Activated gamma-delta T cell (primary cell): ENCODE data around the gene CADPS2.

Experiments used
- DNase-seq: peaks from one replicate; lab custom pipeline; 2025; lab: John Stamatoyannopoulos, UW

Gene CADPS2

GRCh38 chr7:122768827-122769226 is 117.4 kb downstream of the CADPS2 start:
- no peak for DNase-seq

DNA sequence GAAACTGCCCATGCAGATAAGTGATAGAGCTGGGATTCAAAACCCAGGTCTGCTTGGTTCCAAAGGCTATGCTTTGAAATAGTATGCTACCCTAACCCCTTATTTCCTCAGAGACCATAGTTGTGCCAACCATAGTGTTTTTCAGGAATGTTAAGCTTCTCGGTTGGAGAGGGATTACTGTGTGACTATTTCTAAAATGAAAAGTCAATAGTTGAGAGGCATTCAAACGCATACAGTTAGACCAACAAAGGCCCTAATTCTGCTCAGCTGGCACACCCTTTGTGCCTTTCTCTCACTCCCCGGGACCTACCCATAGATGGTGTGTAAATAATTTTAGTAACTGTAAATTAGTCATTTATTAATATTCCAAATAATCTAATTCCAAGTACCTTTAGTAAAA is 118.9 kb downstream of the CADPS2 start:
- no peak for DNase-seq

DNA sequence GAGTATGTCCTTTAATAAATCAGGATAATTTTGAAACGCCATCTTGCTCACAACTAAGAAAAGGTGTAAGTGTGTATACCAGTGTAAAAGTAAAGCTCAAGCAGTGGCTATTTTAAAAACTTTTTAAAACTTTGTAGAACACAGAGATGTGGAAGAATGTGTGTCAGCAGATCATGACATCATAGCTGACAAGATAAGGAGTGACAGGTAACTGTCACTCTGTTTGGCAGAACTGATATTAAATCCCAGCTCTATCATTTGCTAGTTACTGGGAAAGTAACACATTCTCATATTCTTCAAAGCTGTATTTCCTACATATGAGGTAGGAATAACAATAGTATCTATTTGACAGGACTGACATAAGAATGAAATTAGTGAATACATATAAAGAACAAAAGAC is 119.7 kb downstream of the CADPS2 start:
- DNase-seq: no peak

DNA sequence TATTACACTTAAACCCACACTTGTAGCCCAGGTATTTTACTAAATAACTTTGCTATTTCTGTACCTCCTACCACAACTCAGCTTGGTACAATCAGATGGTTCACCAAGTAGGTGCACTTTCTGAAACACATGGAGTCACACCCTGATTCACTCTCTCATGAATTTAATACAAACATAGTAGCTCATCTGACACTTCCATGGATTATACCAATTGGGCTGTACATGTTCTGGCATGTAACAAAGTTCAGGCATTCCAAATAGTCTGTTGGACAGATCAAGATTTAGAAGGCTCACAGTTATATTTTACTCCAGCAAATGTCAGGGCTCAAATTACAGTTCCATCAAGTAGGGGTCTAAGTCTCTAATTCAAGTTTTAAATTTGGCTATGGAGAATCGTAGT is 121.4 kb downstream of the CADPS2 start:
- no peak for DNase-seq

GRCh38 chr7:122764020-122764419 is 122.2 kb downstream of the CADPS2 start:
- DNase-seq: no peak

DNA sequence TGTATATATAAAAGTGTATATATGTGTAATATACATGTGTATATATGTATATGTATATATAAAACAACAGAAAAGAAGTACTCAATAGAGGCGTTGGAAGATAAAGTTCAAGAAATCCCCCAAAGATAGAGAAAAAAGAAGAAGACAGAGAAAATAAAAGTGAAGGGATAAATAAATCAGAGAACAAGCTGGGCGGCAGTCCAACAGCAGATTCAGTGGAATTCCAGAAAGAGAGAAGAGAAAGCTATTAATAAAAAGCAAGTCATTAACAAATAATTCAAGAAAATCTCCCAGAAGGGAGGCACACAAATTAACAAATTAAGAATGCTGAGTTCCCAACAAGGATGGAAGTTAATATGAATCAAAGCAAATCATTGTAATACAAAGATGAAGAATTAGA is 124.2 kb downstream of the CADPS2 start:
- no peak for DNase-seq

GRCh38 chr7:122758501-122758900 is 127.8 kb downstream of the CADPS2 start:
- DNase-seq: no peak

DNA sequence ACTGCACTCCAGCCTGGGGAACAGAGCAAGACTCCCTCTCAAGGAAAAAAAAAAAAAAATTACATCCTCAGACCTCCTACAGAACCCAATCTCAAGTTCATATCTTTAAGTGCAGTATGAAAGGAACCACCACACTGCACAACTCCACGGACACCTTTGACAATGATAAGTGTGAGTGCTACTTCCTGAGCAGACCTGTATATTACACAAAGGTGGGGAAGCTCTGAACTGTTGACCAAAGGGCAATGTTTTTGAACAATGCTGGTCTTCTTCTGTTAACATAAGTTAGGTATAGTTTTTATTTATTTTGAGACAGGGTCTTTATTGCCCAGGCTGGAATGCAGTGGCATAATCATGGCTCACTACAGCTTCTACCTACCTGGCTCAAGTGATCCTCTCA is 129.4 kb downstream of the CADPS2 start:
- no peak for DNase-seq

DNA sequence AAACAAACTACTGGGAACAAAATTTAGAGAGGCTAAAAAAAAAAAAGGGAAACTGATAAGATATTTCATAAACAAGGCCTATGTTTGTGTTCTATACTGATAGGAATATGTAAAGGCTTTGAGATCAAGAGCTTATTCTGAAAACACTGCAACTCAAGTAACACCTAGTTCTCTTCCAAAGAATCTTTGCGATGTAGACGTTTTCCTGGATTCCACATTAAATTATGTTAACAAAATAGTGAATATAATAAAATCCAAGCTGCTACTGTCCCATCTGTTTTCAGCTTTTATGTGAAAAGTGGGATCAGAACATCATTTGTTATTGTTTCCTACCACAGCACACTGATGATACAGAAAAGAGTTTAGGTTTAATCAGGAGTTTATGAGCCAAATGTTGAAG is 130.6 kb downstream of the CADPS2 start:
- DNase-seq: no peak

GRCh38 chr7:122752583-122752982 is 133.7 kb downstream of the CADPS2 start:
- no peak for DNase-seq

- DNase-seq: no peak
These were observed 135.9 kb downstream of the CADPS2 start for GRCh38 chr7:122750389-122750788.

GRCh38 chr7:122748195-122748594 is 138.1 kb downstream of the CADPS2 start:
- no peak for DNase-seq

DNA sequence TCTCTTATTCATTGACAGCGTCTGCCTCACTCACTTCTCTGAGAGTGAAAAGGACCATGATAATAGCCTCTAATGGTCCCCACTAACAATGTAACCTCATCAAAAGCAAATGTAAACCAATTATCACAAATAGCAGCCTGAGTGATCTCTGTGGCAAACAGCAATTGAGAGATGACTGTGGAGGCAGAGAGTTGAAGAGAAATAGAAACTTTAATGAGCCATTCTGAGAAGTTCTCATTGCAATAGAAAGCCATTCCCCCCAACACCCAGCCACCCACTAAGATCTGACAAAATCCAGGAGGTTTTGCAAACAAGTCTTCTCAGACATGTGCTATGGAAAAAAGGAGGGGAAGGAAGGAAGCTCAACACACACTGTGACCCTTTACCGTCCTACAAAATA is 139.3 kb downstream of the CADPS2 start:
- DNase-seq: no peak

DNA sequence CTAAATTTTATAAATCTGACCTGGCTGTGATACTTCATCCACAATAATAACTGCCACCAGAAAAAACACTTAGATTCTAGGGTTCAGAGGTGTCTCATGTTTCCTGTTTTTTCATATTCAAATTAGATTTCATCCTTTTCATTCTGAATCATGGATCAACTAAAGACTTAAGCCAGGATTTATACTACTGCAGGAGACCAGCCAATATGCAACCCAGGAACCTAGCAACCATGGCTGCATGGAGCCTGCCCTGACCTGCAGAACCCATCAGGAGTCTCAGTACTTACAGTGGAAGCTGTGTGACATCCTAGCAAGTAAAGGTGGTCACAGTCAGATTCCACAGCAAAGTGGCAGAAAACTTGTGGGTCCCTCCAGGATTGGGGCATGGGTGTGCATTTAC is 143.0 kb downstream of the CADPS2 start:
- no peak for DNase-seq

DNA sequence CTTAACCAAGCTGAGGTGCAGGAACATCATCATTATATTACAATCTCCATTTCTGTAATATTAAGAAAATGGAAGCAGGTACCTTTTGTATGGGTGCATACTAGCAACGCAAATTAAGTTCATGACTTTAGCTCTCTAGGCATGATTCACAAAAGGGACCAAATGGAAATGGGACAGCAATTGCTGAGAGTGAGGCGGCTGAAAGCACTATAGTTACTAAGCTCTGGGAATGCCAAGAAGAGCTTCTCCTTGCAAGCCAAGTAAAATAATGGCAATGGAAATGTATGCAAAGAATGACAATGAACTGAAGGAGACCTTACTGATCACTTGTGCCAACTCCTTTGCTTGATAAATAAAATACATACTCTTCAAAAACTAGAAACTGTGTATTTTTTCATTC is 147.3 kb downstream of the CADPS2 start:
- no peak for DNase-seq

GRCh38 chr7:122736183-122736582 is 150.1 kb downstream of the CADPS2 start:
- no peak for DNase-seq

DNA sequence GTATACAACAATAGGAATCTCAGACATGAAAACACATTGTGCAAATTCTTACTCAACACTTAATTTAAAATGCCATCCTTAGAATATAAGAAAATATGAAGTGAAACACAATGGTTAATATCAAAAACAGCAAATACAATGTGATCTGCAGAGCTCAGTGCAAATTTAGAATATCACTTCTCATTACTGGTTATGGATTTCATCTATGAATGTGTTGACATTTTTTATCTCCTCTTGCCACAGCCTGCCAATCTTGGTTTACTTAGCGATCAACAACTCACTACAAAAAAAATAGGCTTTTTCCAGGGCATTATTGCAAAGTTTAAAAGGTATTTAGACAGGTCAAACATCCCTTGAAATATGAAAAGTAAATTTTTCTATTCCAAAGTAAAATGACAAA is 158.5 kb downstream of the CADPS2 start:
- no peak for DNase-seq

DNA sequence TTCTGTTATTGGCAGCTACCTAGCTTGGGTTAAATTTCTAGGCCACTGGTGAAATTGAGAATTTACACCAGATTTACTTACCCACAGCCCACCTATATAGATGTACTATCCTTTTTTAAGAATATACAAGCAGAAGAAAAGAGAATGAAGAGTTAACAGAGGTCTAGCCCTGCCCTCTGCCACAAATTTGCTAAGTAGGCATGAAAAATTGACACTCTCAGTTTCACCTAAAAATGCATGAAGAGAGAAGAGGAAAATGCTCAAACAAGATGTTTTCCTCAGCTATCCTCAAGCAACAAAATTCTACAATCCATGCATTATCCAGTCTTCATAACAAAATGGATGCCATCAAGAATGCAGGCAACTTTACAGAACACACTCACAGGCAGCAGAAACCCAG is 158.9 kb downstream of the CADPS2 start:
- no peak for DNase-seq

GRCh38 chr7:122726881-122727280 is 159.4 kb downstream of the CADPS2 start:
- DNase-seq: no peak

- DNase-seq: no peak
These were observed 161.9 kb downstream of the CADPS2 start for GRCh38 chr7:122724366-122724765.

- DNase-seq: no peak
These were observed 167.2 kb downstream of the CADPS2 start for GRCh38 chr7:122719010-122719578.

- DNase-seq: no peak
These were observed 168.7 kb downstream of the CADPS2 start for GRCh38 chr7:122717356-122718089.

GRCh38 chr7:122715183-122715582 is 171.1 kb downstream of the CADPS2 start:
- DNase-seq: no peak

GRCh38 chr7:122710916-122711315 is 175.3 kb downstream of the CADPS2 start:
- DNase-seq: no peak
